K562 (cell line): ENCODE measurements around the gene FLVCR2. TPM values are rescaled to one million over a fixed set of nuclear protein-coding genes. Genes with fewer than 3 reads are reported as not detected.

Source experiments
- ATAC-seq: fragments of 200-7000 bp; cut with Tn5 transposase; 3 replicates; pipeline ENCODE4 v1.9.1; 2020; ENCODE audit warnings: moderate library complexity
- BruUV-seq: library from RNA; stranded (reverse); fragments of 400-500 nt; replicated peaks from 2 replicates; lab custom pipeline; 2021; lab: Mats Ljungman, UMichigan
- CTCF ChIA-PET: fragments of 300-600 bp; formaldehyde crosslinking; extraction: SDS; loops from one replicate; lab custom pipeline; 2021; ENCODE audit warnings: low intra/inter-chr PET ratio; lab: Yijun Ruan, JAX
- POLR2A ChIA-PET: fragments of 300-600, 350-650 bp; sonication (Branson Sonifier 250); formaldehyde crosslinking; extraction: SDS; loops from one replicate; lab custom pipeline; 2021; ENCODE audit warnings: antibody characterized with exemption, inconsistent platforms; lab: Yijun Ruan, JAX
- DNase-seq, 4 experiments: peaks; one replicate each; pipeline versions ENCODE4 v3.0.0 to v3.0.0-alpha.2; 2011 to 2018; ENCODE audit warnings: low spot score in 3 of 4, mixed read lengths in 3 of 4; ENCODE audit errors: extremely low read depth in 1 of 4
- FAIRE-seq: peaks from 2 replicates; lab custom pipeline; 2011; peaks lifted over from hg19 to GRCh38; lab: Jason Lieb, UNC
- H2AFZ ChIP-seq: 2 replicates; pipeline ENCODE4 v1.6.0; 2011; ENCODE audit warnings: low read depth, low read length, control low read depth, inconsistent platforms
- H3K27ac ChIP-seq: fragments of 200-600 bp; 3 replicates; pipeline ENCODE4 v1.8.0; 2011; ENCODE audit warnings: low read depth, mild to moderate bottlenecking, control low read depth, inconsistent platforms, low read length, moderate library complexity, mixed read lengths; ENCODE audit errors: extremely low read depth
- H3K27me3 ChIP-seq, 2 experiments: fragments of 300-600 bp in 1 of 2; 2 replicates in 1 of 2; 3 replicates in 1 of 2; pipeline versions ENCODE4 v1.6.0 to v1.8.0; 2011; ENCODE audit warnings: inconsistent platforms in 2 of 2, low read length in 2 of 2, mild to moderate bottlenecking in 1 of 2, mixed read lengths in 1 of 2, moderate library complexity in 1 of 2; ENCODE audit not compliant: control insufficient read depth in 2 of 2, insufficient read depth in 2 of 2
- H3K36me3 ChIP-seq: fragments of 300-600 bp; 3 replicates; pipeline ENCODE4 v1.8.0; 2011; ENCODE audit warnings: mild to moderate bottlenecking, low read length, inconsistent platforms; ENCODE audit not compliant: control insufficient read depth, insufficient read depth
- H3K4me1 ChIP-seq, 2 experiments: fragments of 200-600 bp in 1 of 2; replicated peaks in 1 of 2; 2 replicates in 1 of 2; 3 replicates in 1 of 2; pipeline versions ENCODE4 v1.5.1 to v1.8.0; 2011; ENCODE audit warnings: inconsistent platforms in 2 of 2, low read length in 2 of 2, mild to moderate bottlenecking in 1 of 2, mixed read lengths in 1 of 2, moderate library complexity in 1 of 2; ENCODE audit not compliant: control insufficient read depth in 2 of 2, insufficient read depth in 2 of 2
- H3K4me2 ChIP-seq: 2 replicates; pipeline ENCODE4 v1.6.1; 2011; ENCODE audit warnings: low read length, control low read depth, inconsistent platforms, mixed read lengths; ENCODE audit not compliant: insufficient read depth
- H3K4me3 ChIP-seq: fragments of 200-600 bp; sonication (generic), shearing (Covaris generic); 2 replicates; pipeline ENCODE4 v1.5.1; 2016; ENCODE audit warnings: control low read depth, inconsistent platforms
- H3K79me2 ChIP-seq: fragments of 200-600 bp; 3 replicates; pipeline ENCODE4 v1.8.0; 2011; ENCODE audit warnings: low read length, inconsistent platforms; ENCODE audit not compliant: control insufficient read depth, insufficient read depth
- H3K9ac ChIP-seq, 2 experiments: 2 replicates each; pipeline versions ENCODE4 v1.6.0 to v1.6.1; 2011; ENCODE audit warnings: low read depth in 2 of 2, low read length in 2 of 2, control low read depth in 1 of 2, inconsistent platforms in 1 of 2, mild to moderate bottlenecking in 1 of 2, mixed read lengths in 1 of 2; ENCODE audit not compliant: insufficient read depth in 1 of 2
- H3K9me1 ChIP-seq: one replicate; pipeline ENCODE4 v1.6.0; 2011; ENCODE audit warnings: inconsistent platforms, mild to moderate bottlenecking, low read length, moderate library complexity; ENCODE audit not compliant: control insufficient read depth, insufficient read depth
- H3K9me3 ChIP-seq: replicated peaks from 2 replicates; pipeline ENCODE4 v1.5.1; 2011; ENCODE audit warnings: low read depth, low read length, inconsistent platforms; ENCODE audit not compliant: control insufficient read depth, insufficient read depth
- H4K20me1 ChIP-seq: replicated peaks from 2 replicates; pipeline ENCODE4 v1.6.1; 2011; ENCODE audit warnings: low read length, inconsistent platforms, mixed read lengths; ENCODE audit not compliant: control insufficient read depth, insufficient read depth
- ELF1 ChIP-seq: fragments of 200-800 bp; sonication (Bioruptor generic); IDR thresholded peaks from 2 replicates; pipeline ENCODE4 v1.6.1; 2016; ENCODE audit warnings: missing genetic modification characterization, missing compliant biosample characterization
- HMBOX1 ChIP-seq: sonication (generic); IDR thresholded peaks from 2 replicates; pipeline ENCODE4 v1.6.1; 2016
- KDM1A ChIP-seq, 2 experiments: fragments of 450-650 bp; IDR thresholded peaks; 2 replicates each; pipeline ENCODE4 v1.6.1; 2016; ENCODE audit warnings: mild to moderate bottlenecking in 2 of 2
- RBM25 ChIP-seq: fragments of 200-400 bp; formaldehyde crosslinking; IDR thresholded peaks from 2 replicates; pipeline ENCODE4 v1.6.1; 2018; ENCODE audit warnings: low read length, low read depth, moderate library complexity; ENCODE audit not compliant: severe bottlenecking
- SMAD1 ChIP-seq: fragments of 150-350 bp; IDR thresholded peaks from 2 replicates; pipeline ENCODE4 v1.6.1; 2014; ENCODE audit warnings: low read length, low read depth; ENCODE audit not compliant: partially characterized antibody
- SRSF1 ChIP-seq: fragments of 200-400 bp; formaldehyde crosslinking; IDR thresholded peaks from 2 replicates; pipeline ENCODE4 v1.6.1; 2017; ENCODE audit warnings: mild to moderate bottlenecking, low read depth, low read length, moderate library complexity
- ZNF232 ChIP-seq: sonication (generic); formaldehyde crosslinking; IDR thresholded peaks from 2 replicates; pipeline ENCODE4 v1.8.0; 2022; ENCODE audit warnings: mild to moderate bottlenecking, missing genetic modification reagents
- ZNF354B ChIP-seq: fragments of 250-450 bp; sonication (Bioruptor Pico); IDR thresholded peaks from 2 replicates; pipeline ENCODE4 v1.4.0; 2020
- WGBS: fragments of 100-300 bp; shearing (Covaris generic); methylation state at CpG from one replicate; pipeline ENCODE4 v1.1.6; 2016; ENCODE audit warnings: low coverage, mixed read lengths; ENCODE audit not compliant: insufficient coverage; ENCODE audit errors: missing lambda C conversion rate; 5-methylcytosine and 5-hydroxymethylcytosine counted together
- in situ Hi-C: fragments of 300-500 bp; cut with MboI; formaldehyde crosslinking; loops from 4 replicates; pipeline ENCODE4 v1.15.0; 2018; ENCODE audit warnings: inconsistent platforms, mixed read lengths
- intact Hi-C: fragments of 100-400 bp; cut with micrococcal nuclease; formaldehyde crosslinking; loops from 2 replicates; pipeline ENCODE4 v1.14.2; 2022
- polyA plus RNA-seq, 8 experiments: library from polyadenylated mRNA; depleted of rRNA in 4 of 8; stranded (reverse) in 5 of 8; unstranded in 3 of 8; fragments of >200 nt; fragmentation: Nextera tagmentation in 2 of 8; fragmentation: Illumina TruSeq in 1 of 8; extraction: Ambion mirVana in 2 of 8; extraction: Trizol in 1 of 8; gene quantifications; 2 replicates each; pipeline versions ENCODE4 v1.2.1 to v1.2.3, GENCODE V29; 2011 to 2014; ENCODE audit warnings: inconsistent platforms in 1 of 8, missing spikeins in 1 of 8
- total RNA-seq, 7 experiments: library from RNA; depleted of rRNA in 6 of 7; stranded (reverse); fragments of >200 nt in 6 of 7; fragmentation: Illumina TruSeq in 2 of 7; extraction: Trizol in 2 of 7; gene quantifications; 2 replicates each; pipeline versions ENCODE4 v1.2.1 to v1.2.3, GENCODE V29; 2011 to 2021; ENCODE audit warnings: low replicate concordance in 1 of 7

FLVCR2 gene
- total and polyA plus RNA-seq, 9 of the 15 experiments (the other 6 are each of a cell fraction or from before 2014, with no cell fraction given) = 1.5 TPM; not detected in 8

GRCh38 chr14:75548544-75548943 is 29.9 kb upstream of the FLVCR2 start:
- Histone ChIP-seq H3K27ac (no peak overlapping the region), H3K4me3 (no peak overlapping the region), H3K9me3 (no peaks in the 10 kb centered on the region), H4K20me1 (no peaks in the 10 kb centered on the region), H3K4me1 (peaks cover 0 to 5% of the 10 kb centered on the region in 2 experiments; a peak in 2 of 5 replicates), H3K36me3 (no peaks in the 10 kb centered on the region), H3K79me2 (no peaks in the 10 kb centered on the region), H2AFZ (no peak overlapping the region), H3K9me1 (no peaks in the 10 kb centered on the region), H3K27me3 (peaks cover 2 to 39% of the 10 kb centered on the region in 2 experiments; a peak in 3 of 5 replicates), H3K9ac (no peak overlapping the region), H3K4me2 (no peak overlapping the region)
- ChIA-PET POLR2A (no interaction called here), CTCF (no interaction called here)
- WGBS = 5% methylated on average over 6 of the region's 7 CpGs
- in situ Hi-C loops = no loop called here
- ATAC-seq (no peak), DNase-seq (no peak), FAIRE-seq (no peak)
- TF ChIP-seq RBM25 (no peak), ELF1 (tag) (no peak), HMBOX1 (no peak), SMAD1 (no peak), SRSF1 (no peak), ZNF232 (CRISPR knock-in tag) (no peak), ZNF354B (no peak), KDM1A (IDR thresholded peaks at IDR 0.05) (no peak)
- intact Hi-C loops = no loop called here
- no TSS peak for BruUV-seq
